AG10803 (cell line): ENCODE results near the gene TMEM220.
"Not testable (repeated sequence)": the region's sequence is repeated elsewhere in the genome, so short reads cannot be mapped to it uniquely, and the experiment has no call there.

ENCODE experiments used
- DNase-seq: peaks from one replicate; pipeline ENCODE4 v3.0.0; 2010; ENCODE audit warnings: low read depth
- H3K4me3 ChIP-seq: 2 replicates; pipeline ENCODE4 v1.5.1; 2011; ENCODE audit warnings: mild to moderate bottlenecking, low read length, control low read depth
- TF ChIP-seq, protein P1 (sequence below): conservative IDR thresholded peaks from 2 replicates; pipeline ENCODE4 v1.5.1; 2011; ENCODE audit warnings: mild to moderate bottlenecking, low read length, control low read depth, inconsistent platforms

Gene TMEM220

DNA sequence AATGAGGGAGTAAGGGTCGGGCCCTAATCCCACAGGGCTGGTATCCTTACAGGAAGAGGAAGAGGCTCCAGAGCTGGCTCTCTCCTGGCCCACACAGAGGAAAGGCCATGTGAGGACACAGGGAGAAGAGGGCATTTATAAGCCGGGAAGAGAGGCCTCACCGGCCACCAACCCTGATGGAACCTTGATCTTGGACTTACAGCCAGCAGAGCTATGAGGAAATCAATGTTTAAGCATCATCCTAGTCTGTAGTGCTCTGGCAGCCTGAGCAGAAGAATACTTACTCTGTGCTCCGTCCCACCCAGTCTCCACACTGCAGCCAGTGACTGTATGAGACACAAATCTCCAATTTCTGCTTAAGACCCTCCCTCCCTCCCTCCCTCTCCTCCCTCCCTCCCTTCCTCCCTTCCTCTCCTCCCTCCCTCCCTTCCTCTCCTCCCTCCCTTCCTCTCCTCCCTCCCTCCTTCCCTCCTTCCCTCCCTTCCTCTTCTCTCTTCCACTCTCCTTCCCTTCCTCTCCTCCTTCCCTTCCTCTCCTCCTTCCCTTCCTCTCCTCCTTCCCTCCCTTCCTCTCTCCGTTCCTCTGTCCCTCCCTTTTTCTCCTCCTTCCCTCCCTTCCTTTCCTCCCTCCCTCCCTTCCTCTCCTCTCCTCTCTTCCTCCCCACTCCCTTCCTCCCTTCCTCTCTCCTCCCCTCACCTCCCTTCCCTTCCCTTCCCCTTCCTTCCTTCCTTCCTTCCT, 8.9 kb upstream of the TMEM220 start:
- no peak overlapping the region for H3K4me3 ChIP-seq
- TF ChIP-seq, protein P1, sequence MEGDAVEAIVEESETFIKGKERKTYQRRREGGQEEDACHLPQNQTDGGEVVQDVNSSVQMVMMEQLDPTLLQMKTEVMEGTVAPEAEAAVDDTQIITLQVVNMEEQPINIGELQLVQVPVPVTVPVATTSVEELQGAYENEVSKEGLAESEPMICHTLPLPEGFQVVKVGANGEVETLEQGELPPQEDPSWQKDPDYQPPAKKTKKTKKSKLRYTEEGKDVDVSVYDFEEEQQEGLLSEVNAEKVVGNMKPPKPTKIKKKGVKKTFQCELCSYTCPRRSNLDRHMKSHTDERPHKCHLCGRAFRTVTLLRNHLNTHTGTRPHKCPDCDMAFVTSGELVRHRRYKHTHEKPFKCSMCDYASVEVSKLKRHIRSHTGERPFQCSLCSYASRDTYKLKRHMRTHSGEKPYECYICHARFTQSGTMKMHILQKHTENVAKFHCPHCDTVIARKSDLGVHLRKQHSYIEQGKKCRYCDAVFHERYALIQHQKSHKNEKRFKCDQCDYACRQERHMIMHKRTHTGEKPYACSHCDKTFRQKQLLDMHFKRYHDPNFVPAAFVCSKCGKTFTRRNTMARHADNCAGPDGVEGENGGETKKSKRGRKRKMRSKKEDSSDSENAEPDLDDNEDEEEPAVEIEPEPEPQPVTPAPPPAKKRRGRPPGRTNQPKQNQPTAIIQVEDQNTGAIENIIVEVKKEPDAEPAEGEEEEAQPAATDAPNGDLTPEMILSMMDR: no peak
- no peak for DNase-seq

GRCh38 chr17:10737736-10738135, 7.9 kb upstream of the TMEM220 start:
- TF ChIP-seq, protein P1: no peak
- no peak for DNase-seq
- no peak overlapping the region for H3K4me3 ChIP-seq

DNA sequence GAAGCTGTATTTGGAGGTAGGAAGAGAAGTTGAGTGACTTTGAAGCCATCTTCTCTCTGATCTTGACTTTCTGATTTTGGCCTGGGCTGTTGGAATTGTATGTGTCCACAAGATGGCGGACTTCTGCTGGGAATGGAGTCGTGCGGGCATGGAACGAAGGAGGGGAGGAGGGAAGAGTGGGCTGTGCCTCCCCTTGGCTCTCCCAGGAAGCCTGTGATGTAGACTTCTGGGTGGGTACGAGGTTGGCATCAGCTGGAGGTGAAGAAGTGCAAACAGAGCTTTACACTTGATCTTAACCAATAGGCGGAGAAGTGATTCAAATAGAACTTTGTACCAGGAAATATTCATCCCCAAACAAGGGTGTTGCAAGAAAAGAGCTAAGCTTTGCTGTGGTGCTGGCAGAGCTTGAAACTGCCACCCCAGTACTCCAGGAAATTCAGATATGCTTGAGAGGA, 7.4 kb upstream of the TMEM220 start:
- TF ChIP-seq, protein P1: peak; percentile 83
- DNase-seq: peak; percentile 58
- H3K4me3 ChIP-seq: no peak overlapping the region

- TF ChIP-seq, protein P1: no peak
- no peak overlapping the region for H3K4me3 ChIP-seq
- no peak for DNase-seq
Observed at GRCh38 chr17:10735821-10736220, 6.0 kb upstream of the TMEM220 start.

DNA sequence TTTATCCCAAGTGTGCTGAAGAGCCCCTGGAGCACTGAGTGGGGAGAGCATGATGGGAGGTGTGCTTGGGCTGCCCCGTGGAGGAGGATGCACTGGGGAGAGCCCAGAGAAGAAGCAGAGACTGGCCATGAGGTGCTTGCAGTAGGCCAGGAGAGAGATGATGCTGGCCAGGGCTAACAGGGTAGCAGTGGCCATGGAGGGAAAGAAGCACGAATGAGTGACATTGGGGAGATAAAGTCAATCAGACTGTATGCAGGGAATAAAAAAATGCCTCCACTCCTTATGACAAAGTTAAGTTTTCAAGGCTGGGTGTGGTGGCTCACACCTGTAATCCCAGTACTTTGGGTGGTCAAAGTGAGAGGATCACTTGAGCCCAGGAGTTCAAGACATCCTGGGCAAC, 5.4 kb upstream of the TMEM220 start:
- H3K4me3 ChIP-seq: no peak overlapping the region
- TF ChIP-seq, protein P1: no peak

GRCh38 chr17:10733666-10734065, 3.8 kb upstream of the TMEM220 start:
- H3K4me3 ChIP-seq: no peak overlapping the region
- TF ChIP-seq, protein P1: no peak
- DNase-seq: no peak

More for the DNA sequence above, 5.4 kb upstream of the TMEM220 start:
- DNase-seq: no peak

- not testable (repeated sequence) for H3K4me3 ChIP-seq, DNase-seq
Observed at GRCh38 chr17:10732121-10732520, 2.3 kb upstream of the TMEM220 start.
